Measurements from ENCODE around the gene KCND2.
"Not testable (repeated sequence)": the region's sequence is repeated elsewhere in the genome, so short reads cannot be mapped to it uniquely, and the experiment has no call there.

Gene KCND2

GRCh38 chr7:120774481-120774880 lies 501.5 kb downstream of the KCND2 start:
- no peak for DNase-seq

- DNase-seq, result no peak
These were observed 502.8 kb downstream of the KCND2 start for GRCh38 chr7:120775755-120776154.

- DNase-seq, result not testable (repeated sequence)
These were observed 506.1 kb downstream of the KCND2 start for GRCh38 chr7:120779078-120779477.

- DNase-seq, result not testable (repeated sequence)
These were observed 507.5 kb downstream of the KCND2 start for GRCh38 chr7:120780451-120780850.

DNA sequence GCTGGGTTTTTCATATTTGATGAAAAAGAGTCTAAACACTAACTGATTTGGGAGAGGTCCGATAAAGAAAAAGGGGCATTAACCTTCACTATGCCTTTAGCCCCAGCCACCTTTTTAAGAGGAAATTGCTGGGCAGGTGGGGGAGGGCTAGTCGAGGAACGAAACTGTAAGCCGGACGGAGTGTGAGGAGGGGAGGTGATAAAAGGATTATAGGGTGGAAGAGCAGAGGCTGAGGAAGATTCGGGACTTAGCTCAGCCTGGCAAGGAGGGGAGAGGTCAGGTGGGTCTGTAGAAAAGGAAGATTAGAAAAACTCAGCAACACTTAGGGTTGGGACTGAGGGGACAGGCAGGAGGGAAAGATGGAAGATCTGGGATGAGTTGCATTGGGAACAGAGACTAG lies 508.0 kb downstream of the KCND2 start:
- DNase-seq, result no peak

GRCh38 chr7:120781924-120782323 lies 508.9 kb downstream of the KCND2 start:
- DNase-seq, result not testable (repeated sequence)

DNA sequence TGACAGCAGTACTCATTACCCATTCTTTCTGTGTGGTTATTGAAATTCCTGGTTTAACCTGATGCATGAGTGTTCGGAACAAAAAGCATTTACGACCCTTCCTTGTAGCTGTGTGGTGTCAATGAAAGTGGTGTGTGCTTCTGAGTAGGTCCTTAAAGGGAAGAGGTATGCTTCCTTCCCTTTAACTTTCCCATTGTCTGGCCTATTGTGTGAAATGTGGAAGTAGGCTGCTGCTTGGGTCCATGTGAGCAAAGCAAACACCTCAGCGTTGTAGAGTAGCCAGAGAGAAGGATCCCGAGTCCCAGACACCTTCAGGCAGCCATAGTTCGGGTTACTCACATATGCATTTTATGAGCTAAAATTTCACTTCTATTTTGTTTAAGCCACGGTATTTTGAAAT lies 510.3 kb downstream of the KCND2 start:
- no peak for DNase-seq

- no peak for DNase-seq
These were observed 510.7 kb downstream of the KCND2 start for GRCh38 chr7:120783721-120784120.

- no peak for DNase-seq
These were observed 512.1 kb downstream of the KCND2 start for GRCh38 chr7:120785095-120785494.

DNA sequence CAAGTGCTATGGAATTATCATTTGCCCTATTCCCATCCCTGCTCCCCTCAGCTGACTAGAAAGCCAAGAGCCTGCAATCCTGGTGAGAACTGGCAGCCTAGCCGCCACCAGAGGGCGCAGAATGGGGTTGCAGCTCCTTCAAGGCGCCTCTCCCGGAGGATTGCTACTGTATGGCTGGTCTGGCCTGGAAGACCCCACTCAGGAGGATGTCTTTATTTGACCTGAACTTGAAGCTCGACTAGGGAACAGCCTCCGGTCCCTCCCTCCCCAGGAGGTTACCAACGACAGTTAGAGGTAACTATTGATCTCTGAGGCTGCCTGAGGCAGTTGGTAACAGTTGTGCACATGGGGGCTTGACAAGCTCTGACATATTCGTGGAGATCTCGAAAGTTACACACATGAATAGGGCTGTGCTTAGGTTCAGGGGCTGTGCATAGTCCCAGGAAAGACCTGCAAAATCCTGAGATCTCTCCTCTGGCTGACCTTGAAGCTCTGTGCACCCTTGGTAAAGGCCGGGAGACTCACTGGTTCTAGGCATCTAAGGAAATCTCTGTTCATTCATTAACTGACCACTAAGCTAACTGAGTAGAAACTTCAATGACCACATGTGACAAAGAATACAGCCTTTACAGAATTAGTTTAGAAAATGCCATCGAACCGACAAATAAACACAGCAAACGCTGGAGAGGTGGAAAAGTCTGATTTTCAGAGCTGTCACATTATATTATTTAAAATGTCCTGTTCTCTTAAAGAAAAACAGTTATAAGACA lies 519.3 kb downstream of the KCND2 start:
- peak; percentile 75 for DNase-seq

DNA sequence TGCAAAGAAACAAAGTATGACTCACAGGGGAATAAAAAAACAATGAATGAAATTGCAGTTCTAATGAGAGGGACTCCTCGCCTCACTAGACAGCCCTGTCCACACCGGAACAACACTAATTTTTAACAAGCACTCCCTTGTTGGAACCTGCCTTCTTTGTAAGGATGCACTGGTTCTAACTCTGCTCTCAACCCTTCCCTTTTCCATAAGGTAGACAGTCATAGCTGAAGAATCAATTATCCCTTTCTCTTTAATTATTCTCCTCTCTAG lies 519.8 kb downstream of the KCND2 start:
- no peak for DNase-seq

- no peak for DNase-seq
These were observed 520.4 kb downstream of the KCND2 start for GRCh38 chr7:120793213-120793936.

DNA sequence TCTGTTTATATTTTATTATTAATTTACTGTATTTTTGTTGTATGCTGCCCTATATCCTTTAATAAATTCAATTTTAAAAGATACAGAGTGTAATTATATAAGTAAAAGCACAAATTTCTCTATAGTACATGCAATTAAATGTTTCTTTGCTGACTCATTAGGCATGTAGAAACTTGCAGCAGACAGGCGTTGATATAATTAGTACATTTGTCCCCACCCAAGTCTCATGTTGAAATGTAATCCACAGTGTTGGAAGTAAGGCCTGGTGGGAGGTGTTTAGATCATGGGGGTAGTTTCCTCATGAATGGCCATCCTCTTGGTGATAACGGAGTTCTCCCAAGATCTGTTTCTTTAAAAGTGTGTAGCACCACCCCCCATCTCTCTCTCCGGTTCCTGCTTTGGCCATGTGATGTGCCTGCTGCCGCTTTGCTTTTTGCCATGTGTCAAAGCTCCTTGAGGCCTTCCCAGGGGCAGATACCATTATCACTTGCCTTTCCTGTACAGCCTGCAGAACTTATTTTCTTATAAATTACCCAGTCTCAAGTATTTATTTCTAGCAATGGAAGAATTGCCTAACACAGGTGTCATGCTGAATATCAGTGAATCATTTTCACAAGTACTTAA lies 521.2 kb downstream of the KCND2 start:
- DNase-seq, result no peak

DNA sequence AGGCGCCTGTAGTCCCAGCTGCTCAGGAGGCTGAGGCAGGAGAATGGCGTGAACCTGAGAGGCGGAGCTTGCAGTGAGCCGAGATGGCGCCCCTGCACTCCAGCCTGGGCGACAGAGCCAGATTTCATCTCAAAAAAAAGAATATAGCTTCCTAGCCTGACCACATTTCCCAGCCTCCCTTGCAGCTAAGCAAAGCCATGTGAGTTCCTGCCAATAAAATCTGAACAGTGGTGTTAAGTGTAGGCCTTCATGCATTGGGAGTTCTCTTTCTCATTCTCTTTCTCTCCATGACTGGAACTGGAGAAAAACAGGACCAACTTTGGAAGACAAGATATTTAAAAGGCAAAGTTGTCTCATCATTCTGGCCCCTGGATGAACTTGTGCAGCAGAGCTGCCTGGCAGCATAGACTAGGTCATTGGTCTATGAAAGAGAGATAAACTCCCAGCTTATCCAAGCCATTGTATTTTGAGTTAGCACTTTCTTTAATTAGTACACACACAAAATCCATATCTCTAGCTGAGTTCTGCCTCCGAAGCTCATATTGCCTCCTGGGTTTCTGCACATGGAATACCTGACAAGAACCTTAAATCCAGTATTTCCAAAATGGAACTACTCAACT lies 524.2 kb downstream of the KCND2 start:
- no peak for DNase-seq

DNA sequence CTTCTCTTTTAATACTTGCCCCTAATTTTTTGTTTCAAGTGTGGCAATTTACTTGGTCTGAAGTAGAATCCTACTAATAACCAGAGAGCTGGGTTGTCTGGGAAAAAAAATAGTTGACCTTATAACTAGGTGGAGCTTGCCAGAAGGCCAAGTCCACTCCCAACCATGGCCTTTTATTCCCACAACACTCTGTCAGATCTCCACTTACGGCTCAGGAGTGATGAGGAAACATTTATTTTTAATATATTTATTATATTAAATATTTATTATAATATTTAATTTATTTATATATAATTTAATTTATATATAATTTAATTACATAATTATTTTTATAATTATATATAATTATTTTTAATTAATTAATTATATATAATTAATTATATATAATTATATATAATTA lies 526.2 kb downstream of the KCND2 start:
- no peak for DNase-seq
